Measurements from ENCODE around the gene NDUFB10.
A peak's percentile ranks its signal among the peaks of the same experiment; 100 is the strongest.

The NDUFB10 gene

DNA sequence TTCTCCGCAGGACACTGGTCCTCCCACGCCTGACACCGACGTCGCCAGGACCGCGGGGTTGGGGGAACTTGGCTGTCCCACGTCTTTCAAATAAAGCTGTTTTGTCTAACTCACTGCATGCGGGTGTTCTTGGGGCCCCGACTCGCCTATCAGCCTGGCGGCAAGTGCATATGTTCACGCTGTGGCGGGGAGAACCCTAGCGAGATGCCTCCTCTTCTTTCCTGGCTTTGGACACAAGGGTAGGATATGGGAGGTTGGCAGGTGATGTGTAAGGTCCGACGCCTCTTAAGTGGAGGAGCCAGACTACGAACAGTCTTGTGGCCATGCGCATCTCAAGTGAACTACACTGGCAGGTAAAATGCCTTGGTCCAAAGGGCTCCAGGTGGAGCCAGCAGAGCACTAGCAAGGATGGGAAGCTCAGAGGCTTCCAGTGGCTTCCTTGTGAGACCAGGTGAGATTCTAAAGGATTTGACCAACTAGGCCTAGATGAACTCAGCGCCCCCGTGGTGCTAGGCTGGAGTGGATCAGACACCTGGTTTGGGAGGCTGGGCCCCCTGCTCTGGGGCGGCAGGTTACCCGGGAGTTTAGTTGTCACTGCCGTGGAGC, 6.2 kb downstream of the NDUFB10 start:
- no peak for DNase-seq
- intact Hi-C loops (cut with DNase I): no loop called here

- intact Hi-C loops (cut with DNase I): no loop called here
- DNase-seq: no peak
Measured at GRCh38 chr16:1966460-1966859, 7.1 kb downstream of the NDUFB10 start, which contains the start of gene RNF151. Gene RNF151 (plus strand): TSS chr16:1966856. CDS start chr16:1966882, 26 bp downstream.

DNA sequence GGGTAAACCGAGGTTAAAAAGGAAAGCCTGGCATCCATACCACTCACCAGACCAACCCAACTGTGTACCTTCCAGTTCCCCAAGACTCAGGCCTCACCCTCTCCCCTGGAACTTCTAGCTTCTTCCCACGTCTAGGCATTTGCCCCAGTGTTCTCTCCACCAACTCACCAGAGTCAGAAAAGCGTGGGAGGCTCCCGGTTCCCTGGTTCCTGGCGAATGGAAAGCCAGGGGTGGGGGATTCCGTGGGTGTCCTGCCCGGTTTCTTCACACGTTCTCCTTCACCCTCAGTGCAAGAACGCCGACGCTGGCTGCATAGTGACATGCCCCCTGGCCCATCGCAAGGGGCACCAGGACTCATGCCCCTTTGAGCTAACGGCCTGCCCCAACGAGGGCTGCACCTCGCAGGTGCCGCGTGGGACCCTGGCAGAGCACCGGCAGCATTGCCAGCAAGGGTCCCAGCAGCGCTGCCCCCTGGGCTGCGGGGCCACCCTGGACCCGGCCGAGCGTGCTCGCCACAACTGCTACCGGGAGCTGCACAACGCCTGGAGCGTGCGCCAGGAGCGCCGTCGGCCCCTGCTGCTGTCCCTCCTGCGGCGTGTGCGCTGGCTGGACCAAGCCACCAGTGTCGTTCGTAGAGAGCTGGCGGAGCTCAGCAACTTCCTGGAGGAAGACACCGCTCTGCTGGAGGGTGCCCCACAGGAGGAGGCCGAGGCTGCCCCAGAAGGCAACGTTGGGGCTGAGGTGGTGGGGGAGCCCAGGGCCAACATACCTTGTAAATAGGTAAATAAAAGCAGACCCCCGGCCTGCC, 9.0 kb downstream of the NDUFB10 start:
- intact Hi-C loops (cut with DNase I): no loop called here
- DNase-seq: no peak

- intact Hi-C loops (cut with DNase I): no loop called here
- DNase-seq: peak; percentile 87 to 99 (median 93)
Measured at GRCh38 chr16:1971796-1972489, 12.6 kb downstream of the NDUFB10 start, which contains the start of gene TBL3. Gene TBL3 (plus strand): TSS chr16:1972053. CDS start chr16:1972165, 112 bp downstream.

GRCh38 chr16:1972490-1972877, 13.1 kb downstream of the NDUFB10 start:
- peak in 1 of 10 donors; percentile 75 for DNase-seq
- intact Hi-C loops (cut with DNase I): no loop called here

- DNase-seq: peak in 1 of 10 donors; percentile 80
- intact Hi-C loops (cut with DNase I): no loop called here
Measured at GRCh38 chr16:1973461-1974156, 14.3 kb downstream of the NDUFB10 start.

DNA sequence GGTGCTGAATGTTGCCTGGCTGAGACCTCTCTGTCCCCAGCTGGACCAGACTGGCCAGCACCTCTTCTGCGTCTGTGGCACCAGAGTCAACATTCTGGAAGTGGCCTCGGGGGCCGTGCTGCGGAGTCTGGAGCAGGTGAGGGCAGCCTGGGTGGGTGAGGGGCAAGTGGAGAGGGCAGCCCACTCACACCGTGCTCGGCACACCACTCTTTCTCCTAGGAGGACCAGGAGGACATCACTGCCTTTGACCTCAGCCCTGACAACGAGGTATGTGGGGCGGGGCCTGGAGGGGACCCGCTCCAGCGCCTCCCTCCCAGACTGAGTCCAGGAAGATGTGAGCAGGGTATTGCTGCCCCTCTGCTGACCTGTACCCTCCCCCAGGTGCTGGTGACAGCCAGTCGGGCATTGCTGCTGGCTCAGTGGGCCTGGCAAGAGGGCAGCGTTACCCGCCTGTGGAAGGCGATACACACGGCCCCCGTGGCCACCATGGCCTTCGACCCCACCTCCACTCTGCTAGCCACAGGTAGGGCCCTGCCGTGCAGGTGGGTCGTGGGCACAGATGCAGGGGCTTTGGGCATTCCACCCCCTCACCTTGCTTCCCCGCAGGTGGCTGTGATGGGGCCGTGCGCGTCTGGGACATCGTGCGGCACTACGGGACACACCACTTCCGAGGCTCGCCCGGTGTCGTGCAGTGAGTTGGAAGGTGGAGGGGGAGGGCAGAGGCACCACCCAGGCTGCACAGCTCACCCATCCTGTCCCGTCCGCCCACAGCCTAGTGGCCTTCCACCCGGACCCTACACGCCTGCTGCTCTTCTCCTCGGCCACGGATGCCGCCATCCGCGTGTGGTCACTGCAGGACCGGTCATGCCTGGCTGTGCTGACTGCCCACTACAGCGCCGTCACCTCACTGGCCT, 15.1 kb downstream of the NDUFB10 start:
- DNase-seq: peak in 1 of 10 donors; percentile 80
- intact Hi-C loops (cut with DNase I): no loop called here

GRCh38 chr16:1975432-1976215, 16.3 kb downstream of the NDUFB10 start:
- intact Hi-C loops (cut with DNase I): no loop called here
- no peak for DNase-seq

GRCh38 chr16:1976216-1976520, 16.8 kb downstream of the NDUFB10 start:
- no peak for DNase-seq
- intact Hi-C loops (cut with DNase I): no loop called here

DNA sequence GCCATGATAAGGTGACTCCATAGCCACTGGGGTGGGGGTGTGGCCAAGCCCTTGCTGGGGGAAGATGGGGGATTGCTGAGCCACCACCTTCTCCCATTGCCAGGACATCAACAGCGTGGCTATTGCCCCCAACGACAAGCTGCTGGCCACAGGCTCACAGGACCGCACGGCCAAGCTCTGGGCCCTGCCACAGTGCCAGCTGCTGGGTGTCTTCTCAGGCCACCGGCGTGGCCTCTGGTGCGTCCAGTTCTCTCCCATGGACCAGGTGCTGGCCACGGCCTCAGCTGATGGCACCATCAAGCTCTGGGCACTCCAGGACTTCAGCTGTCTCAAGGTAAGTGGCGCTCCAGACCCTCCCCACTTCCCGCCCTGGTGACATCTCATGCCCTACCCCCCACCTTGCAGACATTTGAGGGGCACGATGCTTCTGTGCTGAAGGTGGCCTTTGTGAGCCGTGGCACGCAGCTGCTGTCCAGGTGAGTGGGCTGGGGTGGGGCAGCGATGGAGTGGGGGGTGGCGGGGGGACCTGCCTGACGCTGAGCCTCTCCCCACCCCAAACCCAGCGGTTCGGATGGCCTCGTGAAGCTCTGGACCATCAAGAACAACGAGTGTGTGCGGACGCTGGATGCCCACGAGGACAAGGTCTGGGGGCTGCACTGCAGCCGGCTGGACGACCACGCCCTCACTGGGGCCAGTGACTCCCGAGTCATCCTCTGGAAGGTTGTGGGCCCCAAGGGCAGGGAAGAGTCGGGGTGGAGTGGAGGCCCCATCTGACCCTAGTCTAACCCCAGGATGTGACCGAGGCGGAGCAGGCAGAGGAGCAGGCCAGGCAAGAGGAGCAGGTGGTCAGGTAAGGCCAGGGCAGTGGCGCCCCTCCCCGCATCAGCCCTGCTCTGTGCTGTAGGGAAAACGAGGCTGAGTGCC, 17.9 kb downstream of the NDUFB10 start:
- intact Hi-C loops (cut with DNase I): no loop called here
- no peak for DNase-seq

DNA sequence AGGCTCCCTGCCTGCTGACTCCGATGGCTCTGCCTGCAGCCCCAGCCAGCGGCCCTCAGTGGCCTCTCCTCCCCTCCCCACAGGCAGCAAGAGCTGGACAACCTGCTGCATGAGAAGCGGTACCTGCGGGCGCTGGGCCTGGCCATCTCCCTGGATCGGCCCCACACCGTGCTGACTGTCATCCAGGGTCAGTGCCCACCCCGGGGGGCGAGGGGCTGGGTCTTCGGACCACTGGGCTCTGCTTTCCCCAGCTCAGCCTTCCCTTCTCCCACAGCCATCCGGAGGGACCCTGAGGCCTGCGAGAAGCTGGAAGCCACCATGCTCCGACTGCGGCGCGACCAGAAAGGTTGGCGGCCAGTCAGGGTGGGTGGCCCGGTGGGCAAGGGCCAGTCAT, 18.5 kb downstream of the NDUFB10 start:
- no peak for DNase-seq
- intact Hi-C loops (cut with DNase I): no loop called here

DNA sequence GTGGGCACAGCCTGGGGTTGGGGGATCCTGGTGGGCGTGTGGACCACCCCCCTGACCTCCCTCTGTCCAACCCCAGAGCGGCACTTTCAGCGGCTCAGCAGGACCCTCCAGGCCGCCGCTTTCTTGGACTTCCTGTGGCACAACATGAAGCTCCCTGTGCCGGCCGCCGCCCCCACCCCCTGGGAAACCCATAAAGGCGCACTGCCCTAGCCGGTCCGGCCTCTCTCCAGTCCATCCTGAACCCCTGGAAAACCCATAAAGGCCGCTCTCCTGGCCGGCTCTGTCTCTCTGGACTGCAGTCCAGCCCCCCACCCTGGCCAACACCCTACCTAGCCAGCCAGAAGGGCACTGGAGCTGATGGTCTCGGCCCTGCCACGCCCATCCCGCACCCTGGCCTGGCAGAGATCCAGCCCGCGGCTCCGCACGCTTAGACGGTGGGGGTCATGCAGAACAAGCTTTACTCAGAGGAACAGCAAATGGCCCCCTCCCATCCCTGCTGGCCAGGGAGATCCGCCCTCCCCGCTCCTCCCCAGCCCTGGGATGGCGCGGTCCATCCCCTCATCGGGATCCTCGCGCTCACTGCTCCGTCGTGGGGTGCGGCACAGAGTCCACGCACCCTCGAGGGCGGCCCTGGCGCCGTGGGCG, 19.3 kb downstream of the NDUFB10 start:
- DNase-seq: no peak
- intact Hi-C loops (cut with DNase I): no loop called here

DNA sequence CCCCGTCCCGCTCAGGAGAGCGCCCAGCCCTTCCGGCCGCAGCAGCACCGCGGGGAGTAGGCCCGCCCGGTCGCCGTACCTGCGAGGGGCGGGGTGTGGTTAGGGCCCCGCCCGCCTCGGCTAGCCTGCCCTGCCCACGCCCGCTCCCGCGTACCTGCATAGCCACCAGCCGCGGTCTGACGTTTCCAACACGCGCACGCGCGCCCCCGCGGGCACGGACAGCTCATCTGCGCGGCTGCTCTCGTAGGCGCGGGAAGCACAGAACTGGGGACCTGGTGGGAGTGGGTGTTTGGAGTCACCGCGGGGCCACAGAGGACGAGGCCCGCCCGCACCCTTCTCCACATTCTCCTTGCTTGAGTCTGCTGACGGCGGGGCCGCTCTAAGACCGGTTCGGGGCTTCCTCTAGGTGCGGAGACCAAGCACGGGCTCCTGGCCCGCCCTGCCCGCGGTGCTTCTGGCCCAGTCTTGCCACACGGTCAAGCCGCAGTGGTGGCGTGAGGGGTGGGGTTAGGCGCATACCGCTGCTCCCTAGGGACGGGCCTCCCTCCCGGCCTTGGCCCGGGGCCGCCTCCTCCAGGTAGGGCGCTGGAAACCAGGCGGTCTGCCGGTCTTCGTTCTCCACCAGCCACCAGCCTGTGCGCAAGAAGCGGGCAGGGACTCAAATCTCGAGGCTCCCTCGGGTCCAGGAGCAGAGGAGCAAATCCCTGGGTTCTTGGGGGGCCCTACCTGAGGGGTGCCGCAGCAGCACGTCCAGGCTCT, 20.1 kb downstream of the NDUFB10 start:
- intact Hi-C loops (cut with DNase I): no loop called here
- no peak for DNase-seq

- intact Hi-C loops (cut with DNase I): no loop called here
- DNase-seq: no peak
Measured at GRCh38 chr16:1980030-1980769, 20.9 kb downstream of the NDUFB10 start.

DNA sequence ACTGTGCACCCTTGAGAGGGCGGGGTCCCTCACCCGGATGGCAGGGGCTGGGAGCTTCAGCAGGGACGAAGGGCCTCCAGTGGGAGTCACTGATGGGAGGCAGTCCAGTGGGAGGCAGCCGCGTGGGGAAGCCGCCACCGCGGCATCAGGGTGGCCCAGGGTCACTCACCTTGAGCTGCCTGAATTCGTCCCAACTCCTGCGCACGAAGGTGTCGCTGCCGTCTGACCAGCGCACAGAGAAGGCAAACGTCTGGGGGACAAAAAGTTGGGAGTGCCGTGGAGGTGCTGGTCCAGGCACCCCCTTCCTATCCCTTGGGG, 21.4 kb downstream of the NDUFB10 start:
- intact Hi-C loops (cut with DNase I): no loop called here

DNA sequence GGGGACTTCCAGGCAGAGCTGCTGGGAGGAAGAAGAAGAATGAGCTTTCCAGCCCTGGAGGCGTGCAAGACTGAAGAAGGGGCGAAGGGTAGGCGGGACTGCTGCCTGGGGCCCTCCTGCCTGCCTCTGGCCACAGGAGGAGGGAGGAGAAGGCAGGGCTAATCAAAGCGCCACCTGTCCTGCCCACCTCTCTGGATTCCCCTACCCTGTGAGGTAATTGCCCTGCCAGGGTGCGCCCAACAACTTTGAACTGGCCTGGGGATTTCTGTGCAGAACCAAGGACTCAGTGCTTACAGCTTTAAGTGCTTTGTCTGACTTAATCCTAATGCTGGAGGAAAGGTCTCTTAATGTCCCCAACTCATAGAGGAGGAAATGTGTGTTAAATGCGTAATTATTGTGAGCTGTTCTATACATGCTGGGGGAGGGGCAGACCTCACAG, 22.1 kb downstream of the NDUFB10 start, which contains the start of gene NOXO1:
Gene NOXO1 (minus strand): TSS at position 72 of the 439 bp plus-strand sequence. CDS start 290 bp downstream, outside the sequence.
- intact Hi-C loops (cut with DNase I): no loop called here
- DNase-seq: no peak

More for the DNA sequence above, 21.4 kb downstream of the NDUFB10 start:
- no peak for DNase-seq
